Mesenchymal stem cell (in vitro differentiated cells and primary cell): Measurements from ENCODE around the gene PVR.

ENCODE experiments used
- DNase-seq: peaks from one replicate; pipeline ENCODE4 v3.0.0-alpha.2; 2013
- H2AFZ ChIP-seq: one replicate; pipeline ENCODE4 v1.6.1; 2013; ENCODE audit warnings: low read depth, mild to moderate bottlenecking, control low read depth, inconsistent platforms, low read length, moderate library complexity
- H2AK5ac ChIP-seq: 2 replicates; pipeline ENCODE4 v1.6.1; 2013; ENCODE audit warnings: low read length, moderate library complexity, mild to moderate bottlenecking, inconsistent platforms; ENCODE audit not compliant: severe bottlenecking
- H2BK120ac ChIP-seq: one replicate; pipeline ENCODE4 v1.6.1; 2013; ENCODE audit warnings: low read depth, mild to moderate bottlenecking, inconsistent platforms, low read length, moderate library complexity
- H2BK12ac ChIP-seq, 2 experiments: one replicate each; pipeline ENCODE4 v1.6.1; 2013; ENCODE audit warnings: inconsistent platforms in 2 of 2, low read length in 2 of 2, mild to moderate bottlenecking in 2 of 2, moderate library complexity in 2 of 2, control low read depth in 1 of 2
- H2BK15ac ChIP-seq: one replicate; pipeline ENCODE4 v1.6.1; 2013; ENCODE audit warnings: mild to moderate bottlenecking, low read depth, inconsistent platforms; ENCODE audit not compliant: poor library complexity, severe bottlenecking
- H2BK5ac ChIP-seq: 2 replicates; pipeline ENCODE4 v1.6.1; 2013; ENCODE audit warnings: low read depth, mild to moderate bottlenecking, low read length, control low read depth, inconsistent platforms; ENCODE audit not compliant: poor library complexity, severe bottlenecking
- H3K14ac ChIP-seq, 2 experiments: one replicate each; pipeline ENCODE4 v1.6.1; 2013; ENCODE audit warnings: inconsistent platforms in 2 of 2, low read length in 2 of 2, control low read depth in 1 of 2, mild to moderate bottlenecking in 1 of 2, moderate library complexity in 1 of 2
- H3K18ac ChIP-seq, 2 experiments: one replicate each; pipeline ENCODE4 v1.6.1; 2013; ENCODE audit warnings: inconsistent platforms in 2 of 2, low read length in 2 of 2, control low read depth in 1 of 2, low read depth in 1 of 2, mild to moderate bottlenecking in 1 of 2
- H3K23ac ChIP-seq, 2 experiments: one replicate each; pipeline ENCODE4 v1.6.1; 2013; ENCODE audit warnings: inconsistent platforms in 2 of 2, low read length in 2 of 2, mild to moderate bottlenecking in 2 of 2, moderate library complexity in 2 of 2, control low read depth in 1 of 2
- H3K27ac ChIP-seq: 2 replicates; pipeline ENCODE4 v1.5.1; 2013; ENCODE audit warnings: mild to moderate bottlenecking, moderate library complexity, low read length, control low read depth, inconsistent platforms; ENCODE audit not compliant: poor library complexity, severe bottlenecking
- H3K27me3 ChIP-seq, 2 experiments: 2 replicates each; pipeline versions ENCODE4 v1.6.1 to v1.7.0; 2013; ENCODE audit warnings: low read length in 2 of 2, mild to moderate bottlenecking in 2 of 2, moderate library complexity in 2 of 2, control low read depth in 1 of 2, inconsistent platforms in 1 of 2; ENCODE audit not compliant: control insufficient read depth in 1 of 2, insufficient read depth in 1 of 2
- H3K36me3 ChIP-seq, 2 experiments: 2 replicates each; pipeline versions ENCODE4 v1.6.1 to v1.7.0; 2013; ENCODE audit warnings: low read length in 2 of 2, control low read depth in 1 of 2, inconsistent platforms in 1 of 2, low read depth in 1 of 2, mild to moderate bottlenecking in 1 of 2; ENCODE audit not compliant: insufficient read depth in 2 of 2, control insufficient read depth in 1 of 2
- H3K4ac ChIP-seq, 2 experiments: one replicate each; pipeline ENCODE4 v1.6.1; 2013; ENCODE audit warnings: inconsistent platforms in 2 of 2, low read length in 2 of 2, mild to moderate bottlenecking in 2 of 2, moderate library complexity in 2 of 2, control low read depth in 1 of 2, low read depth in 1 of 2
- H3K4me1 ChIP-seq: 2 replicates; pipeline ENCODE4 v1.6.1; 2013; ENCODE audit warnings: low read depth, low read length, control low read depth; ENCODE audit not compliant: control insufficient read depth, insufficient read depth
- H3K4me2 ChIP-seq: 2 replicates; pipeline ENCODE4 v1.6.1; 2013; ENCODE audit warnings: low read length, mild to moderate bottlenecking, inconsistent platforms; ENCODE audit not compliant: poor library complexity, severe bottlenecking
- H3K4me3 ChIP-seq, 2 experiments: 2 replicates each; pipeline versions ENCODE4 v1.5.1 to v1.7.0; 2013; ENCODE audit warnings: low read length in 2 of 2, mild to moderate bottlenecking in 2 of 2, control low read depth in 1 of 2, low read depth in 1 of 2; ENCODE audit not compliant: insufficient read depth in 1 of 2
- H3K79me1 ChIP-seq: replicated peaks from 2 replicates; pipeline ENCODE4 v1.6.1; 2013; ENCODE audit warnings: mild to moderate bottlenecking, control low read depth, low read length, inconsistent platforms; ENCODE audit not compliant: poor library complexity, severe bottlenecking
- H3K9ac ChIP-seq: 2 replicates; pipeline ENCODE4 v1.7.0; 2013; ENCODE audit warnings: mild to moderate bottlenecking, low read length, moderate library complexity
- H3K9me3 ChIP-seq: 2 replicates; pipeline ENCODE4 v1.7.0; 2013; ENCODE audit warnings: mild to moderate bottlenecking, low read length; ENCODE audit not compliant: control insufficient read depth
- H4K8ac ChIP-seq: one replicate; pipeline ENCODE4 v1.6.1; 2013; ENCODE audit warnings: inconsistent platforms, mild to moderate bottlenecking, low read length, moderate library complexity
- H4K91ac ChIP-seq: one replicate; pipeline ENCODE4 v1.6.1; 2013; ENCODE audit warnings: mild to moderate bottlenecking, low read length, inconsistent platforms
- WGBS: methylation state at CpG from one replicate; pipeline ENCODE4 v1.1.7; 2013; ENCODE audit warnings: mixed read lengths; 5-methylcytosine and 5-hydroxymethylcytosine counted together

PVR gene

DNA sequence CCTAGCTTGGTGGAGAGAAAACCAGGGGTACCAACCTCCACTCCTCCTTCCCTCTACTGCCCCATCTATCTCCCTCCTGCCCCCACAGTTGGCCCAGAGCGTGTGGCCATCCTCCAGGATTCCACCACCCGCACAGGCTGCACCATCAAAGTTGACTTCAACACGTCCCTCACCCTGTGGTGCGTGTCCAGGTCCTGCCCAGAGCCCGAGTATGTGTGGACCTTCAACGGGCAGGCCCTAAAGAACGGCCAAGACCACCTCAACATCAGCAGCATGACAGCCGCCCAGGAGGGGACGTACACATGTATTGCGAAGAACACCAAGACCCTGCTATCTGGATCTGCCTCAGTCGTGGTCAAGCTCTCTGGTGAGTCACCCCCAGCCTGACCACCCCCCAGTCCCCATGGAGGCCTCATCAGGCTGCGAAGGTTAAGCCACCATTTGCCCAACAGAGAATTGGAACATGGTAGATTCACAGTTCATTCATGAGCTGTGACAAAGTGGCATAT is 61.8 kb downstream of the PVR start:
- WGBS: 88% methylated on average over 12 of the region's 12 CpGs
- no peak overlapping the region for H2AK5ac ChIP-seq

GRCh38 chr19:44706506-44707236 is 63.0 kb downstream of the PVR start:
- Histone ChIP-seq H2BK12ac (no peak overlapping the region), H3K36me3 (no peaks in the 10 kb centered on the region), H3K4me1 (no peaks in the 10 kb centered on the region), H2AFZ (no peak overlapping the region), H3K27me3 (peaks cover 4 to 33% of the 10 kb centered on the region in 2 experiments), H3K4ac (no peak overlapping the region), H3K9me3 (no peaks in the 10 kb centered on the region), H2BK120ac (no peak overlapping the region), H3K27ac (no peak overlapping the region), H3K23ac (no peak overlapping the region), H3K4me2 (no peak overlapping the region), H3K79me1 (no peaks in the 10 kb centered on the region), H2AK5ac (no peak overlapping the region), H2BK5ac (no peak overlapping the region), H4K8ac (no peak overlapping the region), H3K4me3 (no peak overlapping the region), H2BK15ac (no peak overlapping the region), H3K14ac (no peak overlapping the region), H4K91ac (no peak overlapping the region), H3K9ac (no peak overlapping the region), H3K18ac (no peak overlapping the region)
- WGBS: 85% methylated on average over 6 of the region's 6 CpGs
- DNase-seq: no peak

More for the DNA sequence above, 61.8 kb downstream of the PVR start:
- no peak overlapping the region for H2AFZ ChIP-seq
- no peak overlapping the region for H3K4ac ChIP-seq
- no peak overlapping the region for H2BK5ac ChIP-seq
- no peak overlapping the region for H3K18ac ChIP-seq
- no peak overlapping the region for H2BK15ac ChIP-seq
- no peak overlapping the region for H4K91ac ChIP-seq
- no peak overlapping the region for H3K9ac ChIP-seq
- no peak overlapping the region for H3K4me2 ChIP-seq
- no peak overlapping the region for H3K23ac ChIP-seq
- H2BK12ac ChIP-seq: no peak overlapping the region
- no peak for DNase-seq
- no peak overlapping the region for H3K4me3 ChIP-seq
- no peaks in the 10 kb centered on the region for H3K9me3 ChIP-seq
- no peak overlapping the region for H3K27ac ChIP-seq
- H2BK120ac ChIP-seq: no peak overlapping the region
- no peak overlapping the region for H3K14ac ChIP-seq
- no peaks in the 10 kb centered on the region for H3K36me3 ChIP-seq
- H3K4me1 ChIP-seq: no peaks in the 10 kb centered on the region
- H3K79me1 ChIP-seq: no peaks in the 10 kb centered on the region
- no peak overlapping the region for H4K8ac ChIP-seq
- H3K27me3 ChIP-seq: peaks cover 4 to 24% of the 10 kb centered on the region in 2 experiments

DNA sequence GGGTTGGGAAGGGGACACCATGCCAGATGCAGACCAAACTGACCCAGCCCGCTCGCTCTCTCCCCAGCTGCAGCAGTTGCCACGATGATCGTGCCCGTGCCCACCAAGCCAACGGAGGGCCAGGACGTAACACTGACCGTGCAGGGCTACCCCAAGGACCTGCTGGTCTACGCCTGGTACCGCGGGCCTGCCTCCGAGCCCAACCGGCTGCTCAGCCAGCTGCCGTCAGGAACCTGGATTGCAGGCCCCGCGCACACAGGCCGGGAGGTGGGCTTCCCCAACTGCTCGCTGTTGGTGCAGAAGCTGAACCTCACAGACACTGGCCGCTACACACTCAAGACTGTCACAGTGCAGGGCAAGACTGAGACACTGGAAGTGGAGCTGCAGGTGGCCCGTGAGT is 64.1 kb downstream of the PVR start:
- Histone ChIP-seq H3K4me1 (no peaks in the 10 kb centered on the region), H3K4ac (no peak overlapping the region), H3K4me3 (no peak overlapping the region), H2AK5ac (no peak overlapping the region), H3K36me3 (no peaks in the 10 kb centered on the region), H2BK12ac (no peak overlapping the region), H3K27me3 (peaks cover 4 to 27% of the 10 kb centered on the region in 2 experiments), H2AFZ (no peak overlapping the region), H3K18ac (no peak overlapping the region), H3K14ac (peak overlapping the region in 1 of 2 experiments; percentile 53), H2BK120ac (no peak overlapping the region), H3K4me2 (no peak overlapping the region), H3K27ac (no peak overlapping the region), H3K9me3 (no peaks in the 10 kb centered on the region), H3K9ac (no peak overlapping the region), H3K23ac (no peak overlapping the region), H2BK5ac (no peak overlapping the region), H2BK15ac (no peak overlapping the region), H4K8ac (no peak overlapping the region), H4K91ac (peak overlapping the region; percentile 73), H3K79me1 (no peaks in the 10 kb centered on the region)
- no peak for DNase-seq
- 96% methylated on average over 20 of the region's 20 CpGs for WGBS

DNA sequence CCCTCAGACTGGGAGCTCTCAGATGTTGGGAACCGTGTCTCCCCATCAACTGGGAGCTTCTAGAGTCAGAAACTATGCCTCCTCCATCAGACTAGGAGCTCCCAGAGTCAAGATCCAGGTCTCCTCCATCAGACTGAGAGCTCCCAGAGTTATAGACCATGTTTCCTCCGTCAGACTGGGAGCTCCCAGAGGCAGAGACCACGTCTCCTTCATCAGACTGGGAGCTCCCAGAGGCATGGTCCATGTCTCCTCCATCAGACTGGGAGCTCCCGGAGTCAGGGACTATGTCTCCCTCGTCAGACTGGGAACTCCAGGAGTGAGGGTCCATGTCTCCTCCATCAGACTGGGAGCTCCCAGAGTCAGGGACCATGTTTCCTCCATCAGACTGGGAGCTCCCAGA is 65.2 kb downstream of the PVR start:
- no peak overlapping the region for H3K4me3 ChIP-seq
- peaks cover 4 to 21% of the 10 kb centered on the region in 2 experiments for H3K27me3 ChIP-seq
- H2AFZ ChIP-seq: no peak overlapping the region
- no peak overlapping the region for H3K14ac ChIP-seq
- H3K79me1 ChIP-seq: no peaks in the 10 kb centered on the region
- H3K36me3 ChIP-seq: no peaks in the 10 kb centered on the region
- 72% methylated on average over 5 of the region's 5 CpGs for WGBS
- no peak overlapping the region for H2BK5ac ChIP-seq
- no peak overlapping the region for H3K18ac ChIP-seq
- H2BK15ac ChIP-seq: no peak overlapping the region
- no peak overlapping the region for H2BK120ac ChIP-seq
- no peak overlapping the region for H3K23ac ChIP-seq
- H2AK5ac ChIP-seq: no peak overlapping the region
- DNase-seq: no peak
- H2BK12ac ChIP-seq: no peak overlapping the region
- H3K4me1 ChIP-seq: no peaks in the 10 kb centered on the region
- no peak overlapping the region for H4K91ac ChIP-seq
- no peak overlapping the region for H3K4me2 ChIP-seq
- H3K4ac ChIP-seq: no peak overlapping the region
- no peak overlapping the region for H3K9ac ChIP-seq
- H3K9me3 ChIP-seq: no peaks in the 10 kb centered on the region
- no peak overlapping the region for H4K8ac ChIP-seq
- H3K27ac ChIP-seq: no peak overlapping the region
